CD4-positive, alpha-beta T cell treated with Interleukin-1 beta for 1 hour (primary cell): ENCODE results near the gene JADE3.
"Not testable (repeated sequence)": the region's sequence is repeated elsewhere in the genome, so short reads cannot be mapped to it uniquely, and the experiment has no call there.

Source experiments
- DNase-seq, 2 donors: peaks; one replicate each; pipeline ENCODE4 v3.0.0-alpha.2; 2020 to 2022

The JADE3 gene

GRCh38 chrX:46938589-46938988 lies 26.4 kb downstream of the JADE3 start:
- no peak for DNase-seq

GRCh38 chrX:46941341-46941740 lies 29.1 kb downstream of the JADE3 start:
- DNase-seq, result no peak

GRCh38 chrX:46953137-46953527 lies 40.9 kb downstream of the JADE3 start:
- DNase-seq, result no peak

- no peak for DNase-seq
Observed at GRCh38 chrX:46953597-46953996, 41.4 kb downstream of the JADE3 start.

GRCh38 chrX:46954716-46955115 lies 42.5 kb downstream of the JADE3 start:
- no peak for DNase-seq

GRCh38 chrX:46956589-46956988 lies 44.4 kb downstream of the JADE3 start:
- DNase-seq, result not testable (repeated sequence)

GRCh38 chrX:46957297-46957696 lies 45.1 kb downstream of the JADE3 start:
- no peak for DNase-seq

- DNase-seq, result no peak
Observed at GRCh38 chrX:46959101-46959500, 46.9 kb downstream of the JADE3 start.

- no peak for DNase-seq
Observed at GRCh38 chrX:46959985-46960700, 47.9 kb downstream of the JADE3 start.

- no peak for DNase-seq
Observed at GRCh38 chrX:46961097-46961496, 48.9 kb downstream of the JADE3 start.

GRCh38 chrX:46961574-46962283 lies 49.5 kb downstream of the JADE3 start:
- no peak for DNase-seq

GRCh38 chrX:46965125-46965758 lies 53.0 kb downstream of the JADE3 start:
- no peak for DNase-seq

GRCh38 chrX:46967547-46967946 lies 55.3 kb downstream of the JADE3 start:
- no peak for DNase-seq

GRCh38 chrX:46977046-46977445 lies 64.8 kb downstream of the JADE3 start:
- DNase-seq, result not testable (repeated sequence)

GRCh38 chrX:46978341-46979291 lies 66.4 kb downstream of the JADE3 start:
- DNase-seq, result peak; percentile 62 to 67

GRCh38 chrX:46984705-46985104 lies 72.5 kb downstream of the JADE3 start:
- DNase-seq, result no peak

- DNase-seq, result no peak
Observed at GRCh38 chrX:46989548-46989947, 77.3 kb downstream of the JADE3 start.

- DNase-seq, result no peak
Observed at GRCh38 chrX:46991664-46992063, 79.4 kb downstream of the JADE3 start.

- DNase-seq, result no peak
Observed at GRCh38 chrX:46992070-46992469, 79.8 kb downstream of the JADE3 start.

- no peak for DNase-seq
Observed at GRCh38 chrX:46994096-46994495, 81.9 kb downstream of the JADE3 start.

GRCh38 chrX:47012131-47012530 lies 99.9 kb downstream of the JADE3 start:
- DNase-seq, result no peak

- no peak for DNase-seq
Observed at GRCh38 chrX:47026198-47026597, 114.0 kb downstream of the JADE3 start.

GRCh38 chrX:47030339-47030738 lies 118.1 kb downstream of the JADE3 start:
- peak in 1 of 2 donors; percentile 39 for DNase-seq
